K562 (cell line): Measurements from ENCODE around the gene RNF145. TPM values are rescaled to one million over a fixed set of nuclear protein-coding genes. Genes with fewer than 3 reads are reported as not detected.

Experiments used
- ATAC-seq: fragments of 200-7000 bp; cut with Tn5 transposase; 3 replicates; pipeline ENCODE4 v1.9.1; 2020; ENCODE audit warnings: moderate library complexity
- BruUV-seq: library from RNA; stranded (reverse); fragments of 400-500 nt; replicated peaks from 2 replicates; lab custom pipeline; 2021; lab: Mats Ljungman, UMichigan
- CTCF ChIA-PET: fragments of 300-600 bp; formaldehyde crosslinking; extraction: SDS; loops from one replicate; lab custom pipeline; 2021; ENCODE audit warnings: low intra/inter-chr PET ratio; lab: Yijun Ruan, JAX
- POLR2A ChIA-PET: fragments of 300-600, 350-650 bp; sonication (Branson Sonifier 250); formaldehyde crosslinking; extraction: SDS; loops from one replicate; lab custom pipeline; 2021; ENCODE audit warnings: antibody characterized with exemption, inconsistent platforms; lab: Yijun Ruan, JAX
- DNase-seq, 4 experiments: peaks; one replicate each; pipeline versions ENCODE4 v3.0.0 to v3.0.0-alpha.2; 2011 to 2018; ENCODE audit warnings: low spot score in 3 of 4, mixed read lengths in 3 of 4; ENCODE audit errors: extremely low read depth in 1 of 4
- FAIRE-seq: peaks from 2 replicates; lab custom pipeline; 2011; peaks lifted over from hg19 to GRCh38; lab: Jason Lieb, UNC
- H2AFZ ChIP-seq: 2 replicates; pipeline ENCODE4 v1.6.0; 2011; ENCODE audit warnings: low read depth, low read length, control low read depth, inconsistent platforms
- H3K27ac ChIP-seq: fragments of 200-600 bp; 3 replicates; pipeline ENCODE4 v1.8.0; 2011; ENCODE audit warnings: low read depth, mild to moderate bottlenecking, control low read depth, inconsistent platforms, low read length, moderate library complexity, mixed read lengths; ENCODE audit errors: extremely low read depth
- H3K27me3 ChIP-seq, 2 experiments: fragments of 300-600 bp in 1 of 2; 2 replicates in 1 of 2; 3 replicates in 1 of 2; pipeline versions ENCODE4 v1.6.0 to v1.8.0; 2011; ENCODE audit warnings: inconsistent platforms in 2 of 2, low read length in 2 of 2, mild to moderate bottlenecking in 1 of 2, mixed read lengths in 1 of 2, moderate library complexity in 1 of 2; ENCODE audit not compliant: control insufficient read depth in 2 of 2, insufficient read depth in 2 of 2
- H3K36me3 ChIP-seq: fragments of 300-600 bp; 3 replicates; pipeline ENCODE4 v1.8.0; 2011; ENCODE audit warnings: mild to moderate bottlenecking, low read length, inconsistent platforms; ENCODE audit not compliant: control insufficient read depth, insufficient read depth
- H3K4me1 ChIP-seq, 2 experiments: fragments of 200-600 bp in 1 of 2; replicated peaks in 1 of 2; 2 replicates in 1 of 2; 3 replicates in 1 of 2; pipeline versions ENCODE4 v1.5.1 to v1.8.0; 2011; ENCODE audit warnings: inconsistent platforms in 2 of 2, low read length in 2 of 2, mild to moderate bottlenecking in 1 of 2, mixed read lengths in 1 of 2, moderate library complexity in 1 of 2; ENCODE audit not compliant: control insufficient read depth in 2 of 2, insufficient read depth in 2 of 2
- H3K4me2 ChIP-seq: 2 replicates; pipeline ENCODE4 v1.6.1; 2011; ENCODE audit warnings: low read length, control low read depth, inconsistent platforms, mixed read lengths; ENCODE audit not compliant: insufficient read depth
- H3K4me3 ChIP-seq: fragments of 200-600 bp; sonication (generic), shearing (Covaris generic); 2 replicates; pipeline ENCODE4 v1.5.1; 2016; ENCODE audit warnings: control low read depth, inconsistent platforms
- H3K79me2 ChIP-seq: fragments of 200-600 bp; 3 replicates; pipeline ENCODE4 v1.8.0; 2011; ENCODE audit warnings: low read length, inconsistent platforms; ENCODE audit not compliant: control insufficient read depth, insufficient read depth
- H3K9ac ChIP-seq, 2 experiments: 2 replicates each; pipeline versions ENCODE4 v1.6.0 to v1.6.1; 2011; ENCODE audit warnings: low read depth in 2 of 2, low read length in 2 of 2, control low read depth in 1 of 2, inconsistent platforms in 1 of 2, mild to moderate bottlenecking in 1 of 2, mixed read lengths in 1 of 2; ENCODE audit not compliant: insufficient read depth in 1 of 2
- H3K9me1 ChIP-seq: one replicate; pipeline ENCODE4 v1.6.0; 2011; ENCODE audit warnings: inconsistent platforms, mild to moderate bottlenecking, low read length, moderate library complexity; ENCODE audit not compliant: control insufficient read depth, insufficient read depth
- H3K9me3 ChIP-seq: replicated peaks from 2 replicates; pipeline ENCODE4 v1.5.1; 2011; ENCODE audit warnings: low read depth, low read length, inconsistent platforms; ENCODE audit not compliant: control insufficient read depth, insufficient read depth
- H4K20me1 ChIP-seq: replicated peaks from 2 replicates; pipeline ENCODE4 v1.6.1; 2011; ENCODE audit warnings: low read length, inconsistent platforms, mixed read lengths; ENCODE audit not compliant: control insufficient read depth, insufficient read depth
- ARHGAP35 ChIP-seq: fragments of 450-650 bp; IDR thresholded peaks from 2 replicates; pipeline ENCODE4 v1.6.1; 2018; ENCODE audit not compliant: partially characterized antibody
- CHD1 ChIP-seq: fragments of 200-600 bp; sonication (generic); IDR thresholded peaks from one replicate; pipeline ENCODE4 v1.6.1; 2012; ENCODE audit warnings: mild to moderate bottlenecking, moderate library complexity, low read length, inconsistent platforms
- FOXP4 ChIP-seq: sonication (generic); formaldehyde crosslinking; IDR thresholded peaks from 2 replicates; pipeline ENCODE4 v1.8.0; 2022; ENCODE audit warnings: mild to moderate bottlenecking, missing genetic modification reagents, borderline replicate concordance
- KLF13 ChIP-seq: fragments of 450-650 bp; IDR thresholded peaks from 2 replicates; pipeline ENCODE4 v1.6.1; 2016; ENCODE audit warnings: missing genetic modification characterization, low read depth, mild to moderate bottlenecking, missing compliant biosample characterization, moderate library complexity, borderline replicate concordance
- PML ChIP-seq: IDR thresholded peaks from 2 replicates; pipeline ENCODE4 v1.6.1; 2012; ENCODE audit warnings: low read length, inconsistent platforms
- PTBP1 ChIP-seq: fragments of 200-400 bp; formaldehyde crosslinking; IDR thresholded peaks from 2 replicates; pipeline ENCODE4 v1.6.1; 2017; ENCODE audit warnings: low read depth, low read length
- SRSF7 ChIP-seq: fragments of 200-400 bp; formaldehyde crosslinking; optimal IDR thresholded peaks from 2 replicates; pipeline ENCODE3; 2017; ENCODE audit warnings: mild to moderate bottlenecking, low read depth, low read length
- ZNF75A ChIP-seq: fragments of 450-650 bp; formaldehyde crosslinking; IDR thresholded peaks from 2 replicates; pipeline ENCODE4 v1.4.0; 2020; ENCODE audit warnings: mild to moderate bottlenecking
- WGBS: fragments of 100-300 bp; shearing (Covaris generic); methylation state at CpG from one replicate; pipeline ENCODE4 v1.1.6; 2016; ENCODE audit warnings: low coverage, mixed read lengths; ENCODE audit not compliant: insufficient coverage; ENCODE audit errors: missing lambda C conversion rate; 5-methylcytosine and 5-hydroxymethylcytosine counted together
- in situ Hi-C: fragments of 300-500 bp; cut with MboI; formaldehyde crosslinking; loops from 4 replicates; pipeline ENCODE4 v1.15.0; 2018; ENCODE audit warnings: inconsistent platforms, mixed read lengths
- intact Hi-C: fragments of 100-400 bp; cut with micrococcal nuclease; formaldehyde crosslinking; loops from 2 replicates; pipeline ENCODE4 v1.14.2; 2022
- polyA plus RNA-seq, 8 experiments: library from polyadenylated mRNA; depleted of rRNA in 4 of 8; stranded (reverse) in 5 of 8; unstranded in 3 of 8; fragments of >200 nt; fragmentation: Nextera tagmentation in 2 of 8; fragmentation: Illumina TruSeq in 1 of 8; extraction: Ambion mirVana in 2 of 8; extraction: Trizol in 1 of 8; gene quantifications; 2 replicates each; pipeline versions ENCODE4 v1.2.1 to v1.2.3, GENCODE V29; 2011 to 2014; ENCODE audit warnings: inconsistent platforms in 1 of 8, missing spikeins in 1 of 8
- total RNA-seq, 7 experiments: library from RNA; depleted of rRNA in 6 of 7; stranded (reverse); fragments of >200 nt in 6 of 7; fragmentation: Illumina TruSeq in 2 of 7; extraction: Trizol in 2 of 7; gene quantifications; 2 replicates each; pipeline versions ENCODE4 v1.2.1 to v1.2.3, GENCODE V29; 2011 to 2021; ENCODE audit warnings: low replicate concordance in 1 of 7
- TF ChIP-seq, protein P1 (sequence below): sonication (generic); formaldehyde crosslinking; IDR thresholded peaks from 2 replicates; pipeline ENCODE4 v1.8.0; 2022; ENCODE audit warnings: mild to moderate bottlenecking, missing genetic modification reagents

The RNF145 gene
- total and polyA plus RNA-seq, 9 of the 15 experiments (the other 6 are each of a cell fraction or from before 2014, with no cell fraction given): 13.6 to 40.7 (median 25.4) TPM

- CTCF ChIA-PET: no interaction called here
- no peaks in the 10 kb centered on the region for H3K79me2 ChIP-seq
- intact Hi-C loops: loop anchor here (2.0 kb wide), 1 partner anchor 25 kb away; no protein-coding TSS in a partner anchor
- no peaks in the 10 kb centered on the region for H3K9me3 ChIP-seq
- in situ Hi-C loops: loop anchor here (10.0 kb wide), 1 partner anchor 957 kb away; no protein-coding TSS in a partner anchor
- H3K4me3 ChIP-seq: no peak overlapping the region
- DNase-seq: no peak
- H3K4me2 ChIP-seq: no peak overlapping the region
- no peak for ATAC-seq
- no peak overlapping the region for H3K9ac ChIP-seq
- TF ChIP-seq, protein P1, sequence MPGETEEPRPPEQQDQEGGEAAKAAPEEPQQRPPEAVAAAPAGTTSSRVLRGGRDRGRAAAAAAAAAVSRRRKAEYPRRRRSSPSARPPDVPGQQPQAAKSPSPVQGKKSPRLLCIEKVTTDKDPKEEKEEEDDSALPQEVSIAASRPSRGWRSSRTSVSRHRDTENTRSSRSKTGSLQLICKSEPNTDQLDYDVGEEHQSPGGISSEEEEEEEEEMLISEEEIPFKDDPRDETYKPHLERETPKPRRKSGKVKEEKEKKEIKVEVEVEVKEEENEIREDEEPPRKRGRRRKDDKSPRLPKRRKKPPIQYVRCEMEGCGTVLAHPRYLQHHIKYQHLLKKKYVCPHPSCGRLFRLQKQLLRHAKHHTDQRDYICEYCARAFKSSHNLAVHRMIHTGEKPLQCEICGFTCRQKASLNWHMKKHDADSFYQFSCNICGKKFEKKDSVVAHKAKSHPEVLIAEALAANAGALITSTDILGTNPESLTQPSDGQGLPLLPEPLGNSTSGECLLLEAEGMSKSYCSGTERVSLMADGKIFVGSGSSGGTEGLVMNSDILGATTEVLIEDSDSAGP: no peak
- TF ChIP-seq ARHGAP35 (no peak), ZNF75A (CRISPR knock-in tag) (no peak)
- POLR2A ChIA-PET: interaction anchor here (1.1 kb wide), 1 partner anchor 12 kb away, joined by 3 read pairs; no protein-coding TSS in a partner anchor
- BruUV-seq: no TSS peak
- peaks cover 0 to 6% of the 10 kb centered on the region in 2 experiments; a peak in 3 of 5 replicates for H3K4me1 ChIP-seq
- H4K20me1 ChIP-seq: no peaks in the 10 kb centered on the region
- H3K27ac ChIP-seq: no peak overlapping the region
- no peak overlapping the region for H2AFZ ChIP-seq
- no peaks in the 10 kb centered on the region for H3K36me3 ChIP-seq
- no peaks in the 10 kb centered on the region for H3K9me1 ChIP-seq
- FAIRE-seq: no peak
- 8% methylated on average over 4 of the region's 4 CpGs for WGBS
- H3K27me3 ChIP-seq: peaks cover 0 to 8% of the 10 kb centered on the region in 2 experiments; a peak in 4 of 5 replicates
These were observed 77.4 kb downstream of the RNF145 start for GRCh38 chr5:159131951-159132350.

DNA sequence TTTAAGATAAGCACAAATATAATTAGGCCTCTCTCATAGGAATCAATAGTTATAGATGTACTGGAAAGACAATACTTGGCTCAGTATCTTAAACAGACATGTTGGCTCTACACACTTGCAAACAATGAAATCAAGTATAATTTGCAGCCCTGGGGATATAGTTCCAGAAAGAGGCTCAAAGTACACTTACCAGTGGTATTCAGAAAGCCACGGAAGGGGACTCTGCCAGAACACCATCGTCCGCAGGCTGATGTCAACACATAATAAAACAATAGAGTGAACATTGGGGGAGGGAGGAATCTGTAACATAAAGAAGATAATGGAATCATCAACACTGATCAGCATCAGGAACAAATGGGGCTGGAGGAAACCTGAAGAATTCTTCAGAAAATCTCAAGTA lies 78.5 kb downstream of the RNF145 start:
- Histone ChIP-seq H3K79me2 (no peaks in the 10 kb centered on the region), H4K20me1 (no peaks in the 10 kb centered on the region), H3K4me2 (no peak overlapping the region), H3K9me1 (no peaks in the 10 kb centered on the region), H3K9me3 (no peaks in the 10 kb centered on the region), H3K27ac (no peak overlapping the region), H3K4me3 (no peak overlapping the region), H3K4me1 (peaks cover 0 to 6% of the 10 kb centered on the region in 2 experiments; a peak in 3 of 5 replicates), H3K36me3 (no peaks in the 10 kb centered on the region), H3K27me3 (peaks cover 0 to under 1% of the 10 kb centered on the region in 2 experiments; a peak in 2 of 5 replicates), H2AFZ (no peak overlapping the region), H3K9ac (no peak overlapping the region)
- in situ Hi-C loops: loop anchor here (10.0 kb wide), 1 partner anchor 956 kb away; no protein-coding TSS in a partner anchor
- FAIRE-seq (no peak), ATAC-seq (no peak), DNase-seq (no peak)
- 23% methylated on average over 3 of the region's 3 CpGs for WGBS
- CTCF ChIA-PET: no interaction called here
- BruUV-seq: no TSS peak
- POLR2A ChIA-PET: no interaction called here
- intact Hi-C loops: no loop called here
- TF ChIP-seq KLF13 (tag) (no peak), CHD1 (no peak), FOXP4 (CRISPR knock-in tag) (no peak), SRSF7 (no peak), PML (no peak), PTBP1 (no peak)
